GM18526 (cell line): ENCODE results near the gene LIN37.

Source experiments
- POLR2A ChIP-seq: IDR thresholded peaks from 3 replicates; pipeline ENCODE4 v1.6.1; 2011; ENCODE audit not compliant: insufficient read length; ENCODE audit errors: extremely low read depth

LIN37 gene

DNA sequence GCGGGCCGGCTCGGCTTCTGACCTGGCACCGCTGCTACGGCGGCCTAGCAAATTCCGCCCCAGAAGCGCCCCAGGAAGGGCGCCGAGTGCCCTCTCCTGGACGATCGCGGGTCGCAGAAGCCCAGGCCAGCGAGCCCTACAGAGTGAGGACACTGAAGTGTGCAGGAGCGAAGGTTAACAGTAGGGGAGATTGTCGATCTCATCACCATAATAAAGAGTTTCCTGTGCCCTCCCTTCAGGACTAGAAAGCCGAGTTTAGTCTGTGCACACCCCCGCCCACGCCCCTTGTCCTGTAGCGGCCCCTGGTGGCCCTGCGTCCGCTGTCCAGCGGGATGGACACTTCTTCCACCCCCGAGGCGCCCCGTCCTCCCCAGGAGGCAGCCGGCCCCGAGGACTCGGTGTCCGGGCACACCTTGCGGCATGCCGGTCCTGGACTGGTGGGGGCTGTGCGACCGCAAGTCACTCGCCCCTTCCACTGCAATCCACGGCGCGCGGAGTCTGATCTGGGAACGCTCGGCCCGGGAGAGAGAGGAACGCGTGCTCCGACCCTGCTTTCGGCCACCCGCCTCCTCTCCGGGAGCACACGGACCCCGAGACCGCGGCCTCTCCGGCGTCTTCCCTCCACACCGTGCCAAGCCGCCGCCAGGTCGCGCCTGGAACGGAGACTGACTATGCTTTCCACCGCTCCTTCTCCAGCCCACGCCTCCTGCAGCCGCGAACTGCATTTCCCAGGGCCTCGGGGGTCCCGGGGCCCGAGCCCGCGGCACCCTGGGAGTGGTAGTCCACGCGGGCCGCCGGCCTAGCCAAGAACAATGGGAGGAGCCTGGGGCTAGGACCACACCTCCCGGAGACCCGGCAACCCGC, 31.3 kb upstream of the LIN37 start:
- TF ChIP-seq POLR2A: no peak

- peak; percentile 56 for TF ChIP-seq POLR2A
Observed at GRCh38 chr19:35717665-35718344, 30.6 kb upstream of the LIN37 start, which contains the start of gene KMT2B. Gene KMT2B, plus strand, starts transcription at chr19:35718003. Its CDS starts 16 bp downstream, at chr19:35718019.

DNA sequence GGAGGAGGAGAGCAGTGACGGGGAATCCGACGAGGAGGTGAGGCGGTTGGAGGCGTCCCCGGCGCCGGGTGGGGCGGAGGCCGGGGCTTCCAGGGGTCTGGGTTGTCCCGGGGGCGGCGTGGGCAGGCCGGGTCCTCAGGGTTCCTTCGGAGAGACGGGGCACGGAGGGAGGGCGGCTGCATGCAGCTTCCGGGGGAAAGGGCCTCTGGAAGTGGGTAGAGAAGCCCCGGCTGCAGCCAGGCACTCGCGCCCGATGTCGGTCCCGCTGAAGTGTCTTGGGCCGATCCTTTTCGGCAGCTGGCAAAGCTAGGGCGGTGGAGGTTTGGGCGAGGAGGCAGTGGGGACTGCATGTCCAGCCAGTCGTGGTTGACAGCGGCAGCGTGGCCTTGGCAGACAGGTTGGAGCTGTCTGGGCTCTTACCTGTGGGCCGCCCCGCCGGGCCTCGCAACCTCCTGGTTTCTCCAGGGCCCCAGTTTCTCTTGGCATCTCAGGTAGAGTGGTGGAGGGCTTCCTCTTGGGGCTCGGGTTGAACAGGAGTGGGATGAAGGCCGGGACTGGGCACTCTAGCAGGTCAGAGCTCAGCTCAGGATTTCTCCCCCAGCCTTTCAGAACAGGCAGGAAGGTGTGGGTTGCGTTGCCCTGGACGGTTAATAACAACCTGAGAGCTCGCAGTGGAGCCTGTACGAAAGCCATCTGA, 29.9 kb upstream of the LIN37 start:
- TF ChIP-seq POLR2A: no peak

DNA sequence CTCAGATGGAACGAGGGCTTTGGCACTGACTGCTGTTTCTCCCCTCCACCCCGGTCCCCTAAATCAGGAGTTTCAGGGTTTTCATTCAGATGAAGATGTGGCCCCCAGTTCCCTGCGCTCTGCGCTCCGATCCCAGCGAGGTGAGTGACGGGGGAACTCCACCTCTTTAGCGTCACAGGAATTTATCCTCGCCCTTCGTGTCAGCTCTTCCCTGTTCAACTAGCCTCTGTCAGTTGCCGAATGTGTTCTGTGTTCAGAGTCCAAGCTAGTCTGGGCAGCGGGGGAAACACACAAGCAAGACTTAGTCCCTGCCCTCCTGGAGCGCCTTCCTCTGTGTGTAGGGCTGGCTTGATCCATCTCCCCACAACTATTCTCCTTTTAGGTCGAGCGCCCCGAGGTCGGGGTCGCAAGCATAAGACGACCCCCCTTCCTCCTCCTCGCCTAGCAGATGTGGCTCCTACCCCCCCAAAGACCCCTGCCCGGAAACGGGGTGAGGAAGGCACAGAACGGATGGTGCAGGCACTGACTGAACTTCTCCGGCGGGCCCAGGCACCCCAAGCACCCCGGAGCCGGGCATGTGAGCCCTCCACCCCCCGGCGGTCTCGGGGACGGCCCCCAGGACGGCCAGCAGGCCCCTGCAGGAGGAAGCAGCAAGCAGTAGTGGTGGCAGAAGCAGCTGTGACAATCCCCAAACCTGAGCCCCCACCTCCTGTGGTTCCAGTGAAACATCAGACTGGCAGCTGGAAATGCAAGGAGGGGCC, 28.8 kb upstream of the LIN37 start:
- TF ChIP-seq POLR2A: no peak

DNA sequence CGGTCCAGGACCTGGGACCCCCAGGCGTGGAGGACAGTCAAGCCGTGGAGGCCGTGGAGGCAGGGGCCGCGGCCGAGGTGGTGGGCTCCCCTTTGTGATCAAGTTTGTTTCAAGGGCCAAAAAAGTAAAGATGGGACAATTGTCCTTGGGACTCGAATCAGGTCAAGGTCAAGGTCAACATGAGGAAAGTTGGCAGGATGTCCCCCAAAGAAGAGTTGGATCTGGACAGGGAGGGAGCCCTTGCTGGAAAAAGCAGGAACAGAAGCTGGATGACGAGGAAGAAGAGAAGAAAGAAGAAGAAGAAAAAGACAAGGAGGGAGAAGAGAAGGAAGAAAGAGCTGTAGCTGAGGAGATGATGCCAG, 28.2 kb upstream of the LIN37 start:
- no peak for TF ChIP-seq POLR2A

- TF ChIP-seq POLR2A: no peak
Observed at GRCh38 chr19:35720648-35721047, 27.7 kb upstream of the LIN37 start.

DNA sequence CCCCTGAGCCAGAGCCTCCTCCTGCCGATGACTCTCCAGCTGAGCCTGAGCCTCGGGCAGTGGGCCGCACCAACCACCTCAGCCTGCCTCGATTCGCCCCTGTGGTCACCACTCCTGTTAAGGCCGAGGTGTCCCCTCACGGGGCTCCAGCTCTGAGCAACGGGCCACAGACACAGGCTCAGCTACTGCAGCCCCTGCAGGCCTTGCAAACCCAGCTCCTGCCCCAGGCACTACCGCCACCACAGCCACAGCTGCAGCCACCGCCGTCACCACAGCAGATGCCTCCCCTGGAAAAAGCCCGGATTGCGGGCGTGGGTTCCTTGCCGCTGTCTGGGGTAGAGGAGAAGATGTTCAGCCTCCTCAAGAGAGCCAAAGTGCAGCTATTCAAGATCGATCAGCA, 27.0 kb upstream of the LIN37 start:
- no peak for TF ChIP-seq POLR2A

DNA sequence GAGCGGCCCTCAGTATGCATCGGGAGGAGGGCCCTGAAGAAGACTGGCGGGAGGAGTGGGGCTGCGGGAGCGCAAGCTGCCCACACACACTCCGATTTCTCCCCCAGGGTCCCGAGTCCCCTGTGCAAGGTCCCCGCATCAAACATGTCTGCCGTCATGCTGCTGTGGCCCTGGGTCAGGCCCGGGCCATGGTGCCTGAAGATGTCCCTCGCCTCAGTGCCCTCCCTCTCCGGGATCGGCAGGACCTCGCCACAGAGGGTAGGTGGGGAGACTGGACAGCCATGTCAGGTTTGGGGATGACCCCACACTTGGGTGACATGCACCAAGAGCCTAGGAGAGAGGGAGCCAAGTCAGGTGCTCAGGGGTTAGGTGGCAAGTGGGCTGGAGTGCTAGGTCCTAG, 25.9 kb upstream of the LIN37 start:
- no peak for TF ChIP-seq POLR2A

- TF ChIP-seq POLR2A: no peak
Observed at GRCh38 chr19:35722897-35723296, 25.5 kb upstream of the LIN37 start.

DNA sequence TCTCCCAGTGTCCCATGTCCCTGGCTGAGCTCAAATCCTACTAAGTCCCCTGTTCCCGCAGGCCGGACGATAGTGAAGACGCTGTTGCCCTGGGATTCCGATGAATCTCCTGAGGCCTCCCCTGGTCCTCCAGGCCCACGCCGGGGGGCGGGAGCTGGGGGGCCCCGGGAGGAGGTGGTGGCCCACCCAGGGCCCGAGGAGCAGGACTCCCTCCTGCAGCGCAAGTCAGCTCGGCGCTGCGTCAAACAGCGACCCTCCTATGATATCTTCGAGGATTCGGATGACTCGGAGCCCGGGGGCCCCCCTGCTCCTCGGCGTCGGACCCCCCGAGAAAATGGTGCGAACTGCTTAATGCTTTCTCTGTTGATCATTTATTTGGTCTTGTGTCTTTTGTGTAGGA, 24.7 kb upstream of the LIN37 start:
- no peak for TF ChIP-seq POLR2A

DNA sequence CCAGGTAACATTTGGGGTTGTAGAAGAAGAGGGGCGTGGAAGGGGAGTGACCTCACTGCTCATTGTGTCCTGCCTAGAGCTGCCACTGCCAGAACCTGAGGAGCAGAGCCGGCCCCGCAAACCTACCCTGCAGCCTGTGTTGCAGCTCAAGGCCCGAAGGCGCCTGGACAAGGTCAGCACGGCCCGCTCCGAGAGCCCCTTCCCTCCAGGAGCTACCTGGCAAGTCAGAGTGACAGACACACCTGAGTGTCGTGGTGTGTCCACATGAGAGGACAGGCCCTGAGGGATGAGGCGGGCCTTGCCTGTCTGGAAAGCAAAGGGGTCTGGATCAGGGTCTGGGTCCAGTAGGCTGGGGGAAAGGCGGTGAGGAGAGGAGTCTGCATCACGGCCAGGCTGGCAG, 23.8 kb upstream of the LIN37 start:
- no peak for TF ChIP-seq POLR2A

- TF ChIP-seq POLR2A: no peak
Observed at GRCh38 chr19:35725216-35725861, 23.0 kb upstream of the LIN37 start.

GRCh38 chr19:35727053-35727955, 21.1 kb upstream of the LIN37 start:
- TF ChIP-seq POLR2A: no peak

DNA sequence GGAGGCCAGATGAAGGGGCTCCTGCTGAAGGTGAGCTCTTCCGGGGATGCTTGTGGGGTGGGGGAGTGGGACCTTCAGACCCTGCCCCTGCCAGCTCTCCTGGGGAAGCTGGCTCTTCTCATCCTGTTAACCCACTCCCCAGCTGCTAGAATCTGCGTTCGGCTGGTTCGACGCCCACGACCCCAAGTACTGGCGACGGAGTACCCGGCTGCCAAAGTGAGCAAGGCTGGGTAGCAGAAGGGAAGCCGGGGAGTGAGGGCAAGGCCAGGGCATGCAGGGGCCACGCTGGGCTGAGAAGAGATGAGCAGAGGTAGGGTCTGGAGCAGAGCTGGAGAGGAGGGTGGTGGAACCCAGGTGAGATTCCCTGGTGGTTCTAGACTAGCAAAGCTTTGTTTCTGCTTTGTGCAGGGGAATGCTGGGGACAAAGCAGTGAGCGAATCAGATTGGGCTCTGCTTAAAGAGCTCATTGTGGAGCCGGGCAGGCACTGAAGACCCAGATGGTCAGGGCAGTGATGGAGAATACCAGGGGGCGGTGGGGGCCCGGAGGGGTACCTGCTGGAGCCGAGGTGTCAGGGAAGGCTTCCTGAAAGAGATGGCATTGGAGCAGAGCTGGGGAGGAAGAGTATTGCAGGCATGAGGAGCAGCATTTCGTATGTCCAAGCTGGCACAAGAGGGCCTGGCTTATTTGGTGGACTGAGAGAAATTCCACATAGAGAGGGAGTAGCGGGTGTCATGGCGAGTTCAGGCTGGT, 20.2 kb upstream of the LIN37 start:
- no peak for TF ChIP-seq POLR2A
